GM18861 (cell line): ENCODE results near the gene MYB.

Experiments
- ATAC-seq: cut with Tn5 transposase; IDR thresholded peaks from one replicate; pipeline ENCODE4 v1.9.1; 2021; ENCODE audit not compliant: unreplicated experiment

The MYB gene

GRCh38 chr6:135219346-135219745, 38.2 kb downstream of the MYB start:
- ATAC-seq = no peak

GRCh38 chr6:135221042-135221441, 39.9 kb downstream of the MYB start:
- ATAC-seq = no peak

- ATAC-seq = no peak
Measured at GRCh38 chr6:135221505-135221904, 40.4 kb downstream of the MYB start.

DNA sequence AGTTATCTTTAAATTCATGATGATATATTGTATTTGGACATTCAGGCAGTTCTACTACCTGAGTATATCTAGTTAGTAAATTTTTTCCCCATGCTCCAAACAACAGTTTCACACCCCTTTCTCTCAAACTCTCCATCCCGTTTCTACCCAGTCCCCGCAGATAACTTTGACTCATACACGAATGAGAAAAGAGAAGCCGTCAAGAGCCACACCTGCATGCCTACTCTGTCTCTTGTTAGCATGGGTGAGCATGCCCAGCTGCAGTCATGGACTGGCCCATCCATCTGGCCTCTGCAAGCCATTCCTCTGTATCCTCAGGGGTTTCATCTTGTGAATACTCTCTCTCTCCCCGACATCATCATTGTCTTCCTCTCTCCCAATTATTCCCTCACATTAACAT, 41.5 kb downstream of the MYB start:
- no peak for ATAC-seq

DNA sequence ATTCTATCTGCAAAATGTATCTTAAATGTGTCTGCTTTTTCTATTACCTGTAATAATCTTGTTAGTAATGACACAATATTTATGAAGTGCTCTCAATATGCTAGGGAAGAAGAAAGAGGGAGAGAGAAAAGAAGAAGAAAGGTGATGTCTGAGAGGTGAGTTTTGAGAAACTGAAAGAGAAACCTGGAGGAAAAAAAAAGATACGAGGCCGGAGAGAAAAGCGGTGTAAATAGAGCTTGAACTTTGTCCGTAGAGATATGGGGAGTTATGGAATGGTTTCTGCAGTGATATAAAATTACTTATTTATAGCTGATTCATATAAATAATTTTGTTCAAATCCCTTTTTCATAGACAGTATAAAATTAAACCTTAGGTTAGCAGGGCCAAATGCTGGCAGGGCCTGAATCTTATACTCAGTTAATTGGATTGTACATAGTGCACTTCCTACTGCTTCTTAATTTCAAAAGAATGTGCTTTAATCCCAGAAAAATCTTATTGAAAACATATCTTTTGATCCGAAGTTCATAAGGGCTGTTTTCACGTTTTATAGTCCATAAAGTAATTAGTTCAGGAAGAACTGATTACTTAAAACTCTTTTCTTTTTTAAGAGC, 43.0 kb downstream of the MYB start:
- no peak for ATAC-seq

DNA sequence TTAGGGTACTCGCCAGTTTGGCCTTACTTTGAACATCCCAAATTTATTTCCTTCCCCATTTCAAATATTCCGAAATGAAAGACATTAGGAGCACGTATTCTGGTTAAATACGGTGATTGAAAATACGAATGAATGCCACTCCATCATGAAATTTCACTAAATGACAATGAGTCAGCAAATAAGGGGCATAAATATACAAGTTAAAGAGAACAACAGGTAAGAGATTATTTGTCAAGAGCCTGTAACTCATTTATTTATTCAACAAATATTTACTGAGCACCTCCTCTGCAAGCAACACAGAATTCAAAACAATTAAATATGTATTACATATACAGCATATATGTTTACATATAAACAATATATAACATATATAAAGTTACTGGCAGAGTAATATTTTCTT, 44.8 kb downstream of the MYB start:
- ATAC-seq = no peak

- peak; percentile 61 for ATAC-seq
Measured at GRCh38 chr6:135226537-135226936, 45.4 kb downstream of the MYB start.

- ATAC-seq = no peak
Measured at GRCh38 chr6:135227349-135227748, 46.2 kb downstream of the MYB start.

GRCh38 chr6:135227758-135228157, 46.6 kb downstream of the MYB start:
- ATAC-seq = no peak

DNA sequence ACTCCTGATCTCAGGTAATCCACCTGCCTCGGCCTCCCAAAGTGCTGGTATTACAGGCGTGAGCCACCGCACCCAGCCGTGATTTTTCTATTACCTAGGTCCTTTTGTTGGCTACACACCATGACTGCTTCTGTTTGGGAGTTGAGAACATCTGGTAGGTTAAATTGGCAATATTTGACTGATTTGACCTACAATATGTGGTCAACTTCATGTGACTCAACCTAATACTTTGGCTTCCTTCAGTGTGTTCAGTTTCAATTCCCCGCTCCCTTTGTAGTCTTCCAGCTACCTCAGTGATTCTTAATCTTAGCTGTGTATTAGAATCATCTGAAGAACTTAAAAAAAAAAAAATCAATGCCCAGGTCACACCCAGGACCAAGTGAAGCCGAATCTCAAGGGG, 47.4 kb downstream of the MYB start:
- ATAC-seq = peak; percentile 38

GRCh38 chr6:135229996-135230395, 48.9 kb downstream of the MYB start:
- ATAC-seq = no peak

DNA sequence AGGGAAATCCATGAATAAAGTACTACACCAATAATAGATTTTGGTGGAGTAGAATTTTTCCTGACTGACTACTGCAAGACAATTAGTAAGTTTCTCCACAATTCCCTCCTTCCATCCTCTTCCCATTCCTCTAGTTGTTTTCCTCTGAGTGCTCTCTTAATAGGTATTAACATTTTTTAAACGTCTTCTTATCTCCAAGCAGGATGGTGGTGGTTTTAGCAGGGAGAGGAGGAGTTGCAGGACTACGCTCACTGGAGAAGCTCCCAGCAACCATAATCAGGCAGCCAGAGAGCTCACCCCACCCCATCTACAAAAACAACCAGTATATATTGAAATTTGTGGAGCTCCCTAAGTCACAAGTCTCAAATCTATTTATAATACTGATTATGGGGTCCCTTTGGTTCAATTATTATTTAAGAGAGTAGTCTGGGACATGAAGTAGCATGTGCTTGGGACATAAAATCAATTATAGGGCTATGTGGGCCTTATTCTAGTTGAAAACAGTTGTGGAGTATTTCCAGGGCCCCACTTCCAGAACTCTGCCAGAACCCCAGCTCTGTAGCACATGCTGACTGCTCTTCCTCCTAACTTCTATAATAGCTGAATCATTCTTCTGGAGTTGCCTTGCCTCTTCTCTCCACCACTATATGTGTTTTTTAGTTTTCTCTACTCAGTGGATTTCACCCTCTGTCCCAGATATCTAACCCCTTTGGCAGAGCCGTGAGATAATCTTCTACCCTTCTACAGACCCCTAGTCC, 49.8 kb downstream of the MYB start:
- ATAC-seq = no peak

DNA sequence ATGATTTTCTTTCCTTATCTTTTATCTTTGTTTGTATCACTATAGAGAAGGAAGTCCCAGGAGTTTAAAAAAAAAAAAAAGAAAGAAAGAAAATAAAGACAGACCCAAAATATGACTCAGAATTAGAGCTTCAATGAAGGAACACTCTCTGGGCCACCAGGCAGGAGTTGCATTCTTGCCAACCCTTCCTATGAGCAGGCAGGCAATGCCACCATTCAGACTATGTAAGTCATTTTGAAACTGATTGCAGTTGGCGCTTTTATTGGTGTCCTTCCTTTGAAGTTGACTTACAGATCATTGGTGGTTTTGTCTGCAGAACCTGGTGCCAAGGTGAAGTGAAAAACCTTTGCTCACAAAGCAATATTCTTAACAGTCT, 50.3 kb downstream of the MYB start:
- peak; percentile 35 for ATAC-seq

DNA sequence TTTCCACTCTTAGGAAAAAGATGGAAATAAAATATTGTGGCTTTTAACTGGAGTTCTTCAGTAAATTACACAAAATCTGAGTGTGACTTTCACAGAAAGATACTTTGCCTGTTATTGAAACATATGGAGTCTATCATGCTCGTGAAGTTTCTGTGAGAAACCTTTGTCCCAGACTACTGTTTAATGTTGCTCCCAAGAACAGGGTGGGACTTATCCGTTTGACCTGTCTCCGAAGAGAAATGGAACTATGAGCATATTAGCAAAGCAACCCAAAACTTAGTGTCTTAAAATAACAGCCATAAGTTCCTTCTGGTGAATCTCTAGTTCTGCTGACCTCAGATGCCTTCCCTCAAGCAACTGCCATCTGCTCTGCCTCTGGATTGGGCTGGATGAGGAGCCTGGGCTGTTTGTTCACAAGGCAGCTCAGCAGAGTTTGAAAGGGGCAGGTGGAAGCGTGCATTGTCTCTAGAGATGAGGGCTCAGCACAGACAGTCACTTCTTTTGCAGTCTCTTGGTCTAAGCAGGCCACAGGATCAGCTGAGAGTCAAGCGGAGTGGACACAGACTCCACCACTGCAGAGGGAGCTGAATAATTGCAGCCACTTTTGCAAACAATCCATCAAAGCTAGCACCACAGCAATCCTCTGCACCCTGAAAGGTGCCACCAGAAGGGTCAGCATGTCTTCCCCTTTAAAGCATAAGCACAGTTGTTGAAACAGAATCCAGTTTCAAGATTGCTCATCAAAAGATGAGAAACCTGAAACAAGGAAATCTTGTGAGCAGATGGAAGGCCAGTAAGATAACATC, 52.8 kb downstream of the MYB start:
- ATAC-seq = peak; percentile 64

DNA sequence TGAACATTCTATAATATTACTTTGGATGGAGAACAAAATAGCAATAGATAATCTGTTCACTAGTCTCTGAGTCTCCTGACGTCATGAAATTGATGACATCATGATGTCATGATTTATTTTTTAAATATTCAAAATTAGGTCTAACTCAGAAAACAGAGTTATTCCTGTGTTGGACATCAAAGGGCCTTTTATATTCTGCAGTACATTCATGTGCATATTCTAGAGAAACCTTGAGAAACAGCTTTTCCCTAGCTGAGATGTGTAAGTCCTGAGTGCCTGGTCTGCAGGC, 53.3 kb downstream of the MYB start:
- ATAC-seq = no peak

DNA sequence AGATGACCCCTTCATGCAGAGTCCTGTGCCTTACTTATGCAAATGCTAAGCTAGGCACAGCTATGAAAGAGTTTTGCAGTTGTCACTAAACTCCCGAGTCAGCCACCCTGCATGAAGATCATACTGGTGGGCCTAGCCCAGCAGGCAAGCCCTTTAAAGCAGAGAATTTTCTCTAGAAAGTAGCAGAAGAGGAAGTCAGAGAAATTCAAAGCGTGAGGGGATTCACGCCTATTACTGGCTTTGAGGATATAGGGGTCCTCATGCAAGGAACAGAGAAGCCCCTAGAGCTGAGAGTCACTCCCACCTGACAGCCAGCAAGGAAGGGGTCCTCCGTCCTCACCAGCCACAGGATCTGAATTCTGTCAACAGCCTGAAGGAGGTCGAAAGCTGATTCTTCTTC, 54.6 kb downstream of the MYB start:
- no peak for ATAC-seq

DNA sequence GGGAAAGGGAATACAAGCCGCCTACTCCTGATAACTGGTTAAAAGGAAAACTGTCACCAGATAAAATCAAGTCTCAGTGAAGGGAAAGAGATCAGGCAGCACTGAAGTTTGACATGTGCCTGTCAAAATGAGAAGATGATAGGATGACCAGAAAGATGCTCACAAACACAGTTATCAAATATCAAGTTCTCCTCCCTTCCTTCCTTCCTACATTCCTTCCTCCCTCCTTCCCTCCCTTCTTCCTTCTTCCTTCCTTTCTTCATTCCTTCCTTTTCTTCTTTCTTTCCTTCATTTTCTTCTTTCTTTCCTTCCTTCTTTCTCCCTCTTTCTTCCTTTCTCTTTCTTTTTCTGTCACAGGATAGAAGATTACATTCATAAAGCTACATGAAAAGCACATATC, 55.2 kb downstream of the MYB start:
- ATAC-seq = no peak

DNA sequence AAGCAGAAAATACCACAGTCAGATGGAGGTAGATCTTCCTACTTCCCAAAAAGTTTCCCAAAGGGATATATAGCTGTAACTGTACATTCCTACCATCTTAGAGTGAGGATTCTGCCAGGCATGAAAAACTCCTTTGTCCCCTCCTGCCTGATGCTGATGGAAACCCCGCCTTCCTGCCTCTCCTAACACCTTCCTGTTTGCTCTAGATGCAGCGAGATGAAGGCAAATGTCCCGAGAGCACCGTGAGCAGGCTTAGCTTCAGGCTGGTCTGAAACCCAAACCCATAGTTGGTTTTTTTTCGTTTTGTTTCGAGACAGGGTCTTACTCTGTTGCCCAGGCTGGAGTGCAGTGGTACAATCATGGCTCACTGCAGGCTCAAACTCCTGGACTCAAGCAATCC, 55.6 kb downstream of the MYB start:
- no peak for ATAC-seq

GRCh38 chr6:135240711-135241110, 59.6 kb downstream of the MYB start:
- no peak for ATAC-seq

GRCh38 chr6:135243871-135244796, 63.0 kb downstream of the MYB start:
- no peak for ATAC-seq

- ATAC-seq = no peak
Measured at GRCh38 chr6:135244805-135245204, 63.7 kb downstream of the MYB start.
